22Rv1 (cell line): ENCODE data around the gene CAPNS2.

Source experiments
- H3K27ac ChIP-seq: fragments of 450-650 bp; 2 replicates; pipeline ENCODE4 v1.5.1; 2017
- CTCF ChIP-seq: fragments of 450-650 bp; IDR thresholded peaks from 2 replicates; pipeline ENCODE4 v1.5.1; 2017; ENCODE audit warnings: mild to moderate bottlenecking
- ZFX ChIP-seq: fragments of 450-650 bp; IDR thresholded peaks from 2 replicates; pipeline ENCODE4 v1.6.1; 2017; ENCODE audit warnings: antibody characterized with exemption, borderline replicate concordance

Gene CAPNS2

DNA sequence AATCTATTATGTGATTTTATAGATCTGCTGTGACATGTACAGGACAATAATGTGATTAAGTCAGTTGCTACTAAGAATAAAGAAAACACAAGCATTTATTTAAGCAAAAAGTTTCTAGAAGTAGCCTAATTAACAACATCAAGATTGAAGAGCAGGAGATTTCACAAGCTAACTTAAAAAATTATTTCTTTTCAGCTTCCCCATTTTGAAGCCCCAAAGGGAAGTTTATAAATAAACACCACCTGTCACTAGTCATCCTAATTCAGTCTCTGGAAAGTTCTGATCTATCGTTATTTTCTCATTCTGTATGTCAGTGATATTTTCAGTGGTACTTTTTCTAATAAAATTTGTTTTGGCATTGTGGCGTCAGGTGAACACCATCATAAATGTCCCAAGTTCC is 8.3 kb downstream of the CAPNS2 start:
- H3K27ac ChIP-seq: no peak overlapping the region
- TF ChIP-seq CTCF (no peak), ZFX (no peak)

GRCh38 chr16:55575496-55575895 is 9.0 kb downstream of the CAPNS2 start:
- TF ChIP-seq ZFX (no peak), CTCF (no peak)
- H3K27ac ChIP-seq: no peak overlapping the region

- H3K27ac ChIP-seq: no peak overlapping the region
- no peak for TF ChIP-seq CTCF
Observed at GRCh38 chr16:55576384-55576783, 9.9 kb downstream of the CAPNS2 start.

DNA sequence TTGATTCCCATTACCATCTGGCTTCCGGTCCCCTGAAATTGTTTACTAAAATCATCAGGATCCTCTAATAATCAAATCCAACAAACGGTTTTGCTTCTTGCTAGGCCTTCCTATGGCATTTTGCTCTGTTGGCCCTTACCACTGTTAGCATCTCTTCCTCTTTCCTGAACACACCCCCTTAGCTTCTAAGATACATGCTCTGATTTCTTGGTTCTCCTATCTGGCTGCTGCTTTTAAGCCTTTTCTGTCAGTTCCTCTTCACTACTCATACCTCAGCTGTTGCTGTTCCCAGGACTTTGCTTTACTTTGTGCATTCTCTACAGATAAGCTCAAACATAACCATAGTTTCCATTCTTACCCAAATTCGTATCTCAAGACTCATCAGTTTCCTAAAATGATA is 11.4 kb downstream of the CAPNS2 start:
- H3K27ac ChIP-seq: no peak overlapping the region
- TF ChIP-seq CTCF (no peak), ZFX (no peak)

GRCh38 chr16:55585631-55586030 is 19.1 kb downstream of the CAPNS2 start:
- TF ChIP-seq CTCF (no peak), ZFX (no peak)
- H3K27ac ChIP-seq: no peak overlapping the region

- TF ChIP-seq CTCF: no peak
- no peak for TF ChIP-seq ZFX
- no peak overlapping the region for H3K27ac ChIP-seq
Observed at GRCh38 chr16:55588799-55589198, 22.3 kb downstream of the CAPNS2 start.

DNA sequence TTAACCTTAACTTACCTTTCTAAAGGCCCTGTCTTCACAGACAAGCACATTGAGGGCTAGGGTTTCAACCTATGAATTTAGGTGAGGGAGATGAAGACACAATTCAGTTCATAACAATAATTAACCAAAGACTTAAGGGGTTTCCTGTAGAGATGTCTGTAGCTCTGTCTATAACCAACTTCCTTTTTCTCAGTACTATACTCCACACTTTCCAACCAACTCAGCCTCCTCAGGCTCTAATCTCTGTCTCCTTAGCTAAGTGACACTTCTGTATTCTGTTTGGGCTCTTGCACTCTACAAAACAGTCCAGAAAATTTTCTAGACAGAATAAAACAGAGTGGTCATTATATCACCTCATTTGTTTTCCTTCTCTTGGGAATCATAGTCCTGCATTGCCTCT is 25.8 kb downstream of the CAPNS2 start:
- no peak overlapping the region for H3K27ac ChIP-seq
- no peak for TF ChIP-seq CTCF
- TF ChIP-seq ZFX: no peak
